Heart left ventricle (tissue), 16 donors: Measurements from ENCODE around the gene PAQR5. TPM values are rescaled to one million over a fixed set of nuclear protein-coding genes. Genes with fewer than 3 reads are reported as not detected.

Experiments used
- ATAC-seq, 4 donors: fragments of 200-7000 bp; cut with Tn5 transposase; one replicate each; pipeline ENCODE4 v1.9.1; 2020 to 2022; ENCODE audit warnings: moderate library complexity in 4 of 4, mild to moderate bottlenecking in 3 of 4, moderate number of reproducible peaks in 1 of 4
- DNase-seq, 5 donors: peaks; one replicate each; pipeline ENCODE4 v3.0.0-alpha.2; 2020
- H3K27ac ChIP-seq, 12 donors: fragments of 200-600 bp; sonication (generic) in 4 of 12; one replicate each; pipeline versions ENCODE4 v1.5.0 to v1.8.0; 2016 to 2022; ENCODE audit warnings: mild to moderate bottlenecking in 2 of 12
- H3K27me3 ChIP-seq, 9 donors: fragments of 200-600 bp; sonication (generic) in 2 of 9; one replicate each; pipeline versions ENCODE4 v1.5.1 to v1.8.0; 2016 to 2022; ENCODE audit warnings: mild to moderate bottlenecking in 3 of 9
- H3K36me3 ChIP-seq, 9 donors: fragments of 200-600 bp; sonication (generic) in 2 of 9; one replicate each; pipeline versions ENCODE4 v1.5.0 to v1.8.0; 2018 to 2022; ENCODE audit warnings: mild to moderate bottlenecking in 2 of 9
- H3K4me1 ChIP-seq, 12 donors: fragments of 200-600 bp; sonication (generic) in 4 of 12; one replicate each; pipeline versions ENCODE4 v1.5.0 to v1.8.0; 2016 to 2022; ENCODE audit warnings: mild to moderate bottlenecking in 3 of 12
- H3K4me3 ChIP-seq, 12 donors: fragments of 200-600 bp; sonication (generic) in 4 of 12; one replicate each; pipeline versions ENCODE4 v1.5.0 to v1.8.0; 2017 to 2022; ENCODE audit warnings: mild to moderate bottlenecking in 9 of 12, moderate library complexity in 4 of 12
- H3K9me3 ChIP-seq, 12 donors: fragments of 200-600 bp; sonication (generic) in 4 of 12; one replicate each; pipeline versions ENCODE4 v1.5.0 to v1.8.0; 2016 to 2022; ENCODE audit warnings: mild to moderate bottlenecking in 1 of 12
- CTCF ChIP-seq, 12 donors: fragments of 200-600 bp; sonication (generic) in 4 of 12; IDR thresholded peaks; one replicate each; pipeline versions ENCODE4 v1.5.0 to v1.8.0; 2018 to 2022; ENCODE audit warnings: antibody characterized with exemption in 12 of 12, mild to moderate bottlenecking in 5 of 12
- POLR2A ChIP-seq, 2 donors: fragments of 450-650 bp; IDR thresholded peaks; one replicate each; pipeline ENCODE4 v1.6.1; 2017; ENCODE audit warnings: antibody characterized with exemption in 2 of 2, mild to moderate bottlenecking in 2 of 2, moderate library complexity in 2 of 2
- WGBS, 4 donors: extraction: QIAGEN DNeasy Blood & Tissue Kit in 2 of 4; methylation state at CpG; one replicate each; pipeline versions ENCODE4 v1.1.5 to v1.1.7; 2013 to 2018; 5-methylcytosine and 5-hydroxymethylcytosine counted together
- intact Hi-C, 10 donors: fragments of 100-400 bp; cut with DNase I; formaldehyde crosslinking; loops; one replicate each; pipeline versions ENCODE4 v1.11.1 to v1.14.2; 2022
- polyA plus RNA-seq, 2 donors: library from polyadenylated mRNA; stranded (reverse); fragments of 200-250 nt; gene quantifications; one replicate each; pipeline ENCODE4 v1.2.3, GENCODE V29; 2013
- total RNA-seq, 9 donors: library from RNA; depleted of rRNA in 2 of 9; stranded (reverse); fragments of >200 nt in 2 of 9; fragmentation: NEBNext Ultra II Directional in 3 of 9; extraction: Animal tissue kit (Norgen Biotek cat#: 25700) in 3 of 9; gene quantifications; one replicate each; pipeline versions ENCODE4 v1.1.0 to v1.2.4, GENCODE V29; 2016 to 2023
- donor health status: ischemic (EF 13 %, LVEDD 7.1; RV severe dilation, severe dysfunction).
- donor health status: healthy with polysubstance abuse.
- donor health status: DM: no; HTN: yes; CAD: no.
- donor health status: DM: no; HTN: no; CAD: no.
- donor health status: ischemic (EF 25% LVEDD 6.9; RV normal size, moderate dysfunction).
- donor health status: ischemic (EF 25% LVEDD 5.7; RV mildly dilated, moderate dysfunction).
- donor health status: healthy.
- donor health status: DM: yes; HTN: yes; CAD: no.
- donor health status: ischemic (EF 35%, LVEDD 5.7; RV mildly dilated, moderate dysfunction).
- donor health status: nonischemic (EF 11% LVEDD 7.7; RV severe dilation, severe dysfunction).
- donor health status: DM: yes; HTN: yes; CAD: no.
- donor health status: PGD.
- donor health status: ischemic (EF 29% LVEDD 5.4; RV normal size, mild dysfunction).
- donor health status: nonischemic (EF 23%, LVEDD 6.1; RV moderate dilation, normal function).

Gene PAQR5
- total and polyA plus RNA-seq, 11 donors, result 0.27 to 1.6 (median 1.1) TPM

GRCh38 chr15:69314131-69314530 lies 15.4 kb downstream of the PAQR5 start:
- no peak overlapping the region for H3K4me3 ChIP-seq
- 75 to 83% (median 80%) methylated on average over 6 of the region's 6 CpGs for WGBS, 4 donors
- H3K27ac ChIP-seq, result no peak overlapping the region
- intact Hi-C loops, result no loop called here
- ATAC-seq (no peak), DNase-seq (no peak)
- no peaks in the 10 kb centered on the region for H3K36me3 ChIP-seq
- H3K4me1 ChIP-seq, result peaks cover 0 to 12% (median 0%) of the 10 kb centered on the region in 12 donors
- TF ChIP-seq CTCF (IDR thresholded peaks at IDR 0.05) (no peak), POLR2A (IDR thresholded peaks at IDR 0.05) (no peak)
- no peaks in the 10 kb centered on the region for H3K27me3 ChIP-seq
- H3K9me3 ChIP-seq, result no peaks in the 10 kb centered on the region

- no peak overlapping the region for H3K27ac ChIP-seq
- intact Hi-C loops, result no loop called here
- no peaks in the 10 kb centered on the region for H3K9me3 ChIP-seq
- 87 to 91% (median 89%) methylated on average over 8 of the region's 8 CpGs for WGBS, 4 donors
- H3K27me3 ChIP-seq, result no peaks in the 10 kb centered on the region
- no peak for TF ChIP-seq POLR2A (IDR thresholded peaks at IDR 0.05)
- TF ChIP-seq CTCF (IDR thresholded peaks at IDR 0.05), result no peak
- H3K4me1 ChIP-seq, result peaks cover 0 to 12% (median 0%) of the 10 kb centered on the region in 12 donors
- DNase-seq (no peak), ATAC-seq (no peak)
- no peaks in the 10 kb centered on the region for H3K36me3 ChIP-seq
- no peak overlapping the region for H3K4me3 ChIP-seq
Measured at GRCh38 chr15:69314736-69315135, 16.0 kb downstream of the PAQR5 start.

DNA sequence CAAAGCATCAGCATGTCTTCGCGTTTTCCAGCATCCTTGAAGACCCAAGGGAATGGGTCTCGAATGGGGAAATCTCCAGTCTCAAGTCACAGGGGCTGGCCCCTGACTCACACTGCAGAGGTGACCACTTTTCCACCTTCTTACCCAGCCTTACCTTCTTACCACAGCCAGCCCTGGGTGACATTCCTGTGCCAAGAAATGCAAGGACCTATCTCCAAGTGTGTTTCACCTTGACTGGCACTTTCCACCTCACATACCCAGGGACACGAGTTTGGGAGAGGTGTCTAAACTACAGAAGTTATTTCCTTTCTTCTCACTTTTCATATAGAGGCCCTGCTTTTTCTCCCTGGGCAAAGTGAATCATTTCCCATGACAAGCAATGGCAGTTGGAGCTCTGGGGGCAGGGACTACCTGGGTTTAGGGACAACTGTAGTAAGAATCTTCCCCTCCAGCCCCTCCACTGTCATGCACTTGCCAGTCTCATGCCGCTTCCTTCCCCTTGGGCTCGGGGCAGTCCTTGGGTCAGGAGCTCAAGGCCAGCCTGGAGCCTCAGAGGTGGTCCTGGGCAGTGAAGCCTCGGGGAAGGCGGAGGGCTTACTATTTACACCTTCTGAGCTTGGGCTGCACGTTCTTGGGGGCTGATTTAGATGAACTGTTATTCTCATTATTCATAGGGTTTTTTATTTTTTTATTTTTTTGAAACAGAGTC lies 16.8 kb downstream of the PAQR5 start:
- TF ChIP-seq CTCF (IDR thresholded peaks at IDR 0.05), result no peak
- TF ChIP-seq POLR2A (IDR thresholded peaks at IDR 0.05), result no peak
- Histone ChIP-seq H3K9me3 (no peaks in the 10 kb centered on the region), H3K27me3 (no peaks in the 10 kb centered on the region), H3K27ac (no peak overlapping the region), H3K4me3 (no peak overlapping the region), H3K4me1 (peaks cover 0 to 12% (median 0%) of the 10 kb centered on the region in 12 donors), H3K36me3 (no peaks in the 10 kb centered on the region)
- intact Hi-C loops, result no loop called here
- DNase-seq (no peak), ATAC-seq (no peak)
- WGBS, 4 donors, result 80 to 83% (median 82%) methylated on average over 9 of the region's 9 CpGs

DNA sequence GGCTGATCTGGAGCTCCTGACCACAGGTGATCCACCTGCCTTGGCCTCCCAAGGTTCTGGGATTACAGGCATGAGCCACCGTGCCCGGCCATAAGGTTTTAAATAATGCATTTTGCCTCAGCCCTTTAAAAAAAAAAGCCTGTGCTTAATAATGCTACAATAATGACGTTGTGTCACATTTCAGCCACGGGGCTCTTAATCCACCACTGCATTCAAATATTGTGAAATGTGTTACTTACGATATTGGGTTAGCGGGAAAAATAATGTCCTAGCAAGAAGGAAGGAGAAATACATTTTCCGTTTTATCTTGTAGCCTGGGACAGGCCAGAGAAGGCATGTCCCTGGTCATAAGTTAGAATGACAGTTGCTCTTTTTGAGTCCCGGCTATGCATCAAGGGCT lies 17.6 kb downstream of the PAQR5 start:
- no peaks in the 10 kb centered on the region for H3K36me3 ChIP-seq
- DNase-seq, result no peak
- H3K4me3 ChIP-seq, result no peak overlapping the region
- WGBS, 4 donors, result 90 to 93% (median 91%) methylated on average over 8 of the region's 8 CpGs
- ATAC-seq, result no peak
- TF ChIP-seq POLR2A (IDR thresholded peaks at IDR 0.05) (no peak), CTCF (IDR thresholded peaks at IDR 0.05) (no peak)
- intact Hi-C loops, result no loop called here
- H3K9me3 ChIP-seq, result no peaks in the 10 kb centered on the region
- peaks cover 0 to 12% (median 0%) of the 10 kb centered on the region in 12 donors for H3K4me1 ChIP-seq
- H3K27me3 ChIP-seq, result no peaks in the 10 kb centered on the region
- H3K27ac ChIP-seq, result no peak overlapping the region
